HG03280 (cell line): ENCODE measurements around the gene IREB2.
A peak's percentile ranks its signal among the peaks of the same experiment; 100 is the strongest.

Source experiments
- ATAC-seq: cut with Tn5 transposase; IDR thresholded peaks from one replicate; pipeline ENCODE4 v1.9.1; 2021; ENCODE audit warnings: mild to moderate bottlenecking, moderate library complexity; ENCODE audit not compliant: unreplicated experiment

IREB2 gene

DNA sequence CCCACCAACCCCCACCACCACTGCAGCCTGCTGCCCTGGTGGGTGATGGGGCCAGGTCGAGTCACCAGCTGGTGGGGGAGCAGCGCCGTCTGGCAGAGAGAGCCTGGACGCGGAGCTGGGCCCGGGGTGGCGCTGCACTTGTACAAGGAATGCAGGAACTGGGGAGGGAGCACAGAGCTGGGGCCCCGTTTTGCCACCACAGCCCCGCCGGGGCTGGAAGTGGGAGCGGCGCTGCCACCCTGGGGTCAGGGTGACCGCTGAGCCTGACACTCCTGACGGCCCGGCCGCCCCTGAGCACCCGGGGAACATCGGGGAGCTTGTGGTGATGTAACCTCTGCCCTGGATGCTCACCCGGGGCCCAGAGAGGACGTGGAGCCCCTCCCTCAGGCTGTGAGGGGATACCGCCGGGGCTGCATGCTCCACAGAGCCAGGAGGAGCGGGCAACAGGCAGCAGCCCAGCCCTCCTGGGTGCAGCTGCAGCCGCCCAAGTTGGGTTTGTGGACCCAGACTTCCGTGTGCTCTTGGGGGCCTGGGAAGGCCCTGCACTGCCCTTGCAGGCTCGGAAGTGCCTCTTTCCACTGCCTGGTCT lies 32.6 kb upstream of the IREB2 start:
- no peak for ATAC-seq

DNA sequence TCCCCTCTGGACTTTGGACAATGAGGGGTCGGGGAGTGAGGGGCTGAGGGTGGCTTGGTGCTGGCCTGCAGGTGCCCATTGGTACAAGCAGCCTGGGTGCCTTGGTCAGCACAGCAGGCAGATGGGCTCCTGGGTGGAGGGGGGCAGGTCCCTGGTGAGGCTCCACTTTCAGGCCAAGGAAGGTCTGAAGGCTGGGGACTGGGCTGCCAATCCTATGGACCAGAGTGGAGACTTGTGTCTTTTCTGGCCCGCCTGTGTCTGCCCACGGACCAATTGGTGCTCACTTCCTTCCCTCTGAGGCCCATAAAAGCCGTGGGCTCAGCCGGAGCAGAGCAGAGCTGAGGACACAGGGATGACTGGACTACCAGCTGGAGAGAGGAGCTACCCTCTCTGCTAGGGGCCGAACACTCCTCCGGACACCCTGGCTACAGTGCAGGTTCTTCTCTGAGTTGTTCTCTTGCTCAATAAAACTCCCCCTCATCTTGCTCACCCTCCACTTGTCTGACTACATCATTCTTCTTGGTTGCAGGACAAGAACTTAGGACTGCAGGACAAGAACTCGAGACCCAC lies 31.9 kb upstream of the IREB2 start:
- no peak for ATAC-seq

DNA sequence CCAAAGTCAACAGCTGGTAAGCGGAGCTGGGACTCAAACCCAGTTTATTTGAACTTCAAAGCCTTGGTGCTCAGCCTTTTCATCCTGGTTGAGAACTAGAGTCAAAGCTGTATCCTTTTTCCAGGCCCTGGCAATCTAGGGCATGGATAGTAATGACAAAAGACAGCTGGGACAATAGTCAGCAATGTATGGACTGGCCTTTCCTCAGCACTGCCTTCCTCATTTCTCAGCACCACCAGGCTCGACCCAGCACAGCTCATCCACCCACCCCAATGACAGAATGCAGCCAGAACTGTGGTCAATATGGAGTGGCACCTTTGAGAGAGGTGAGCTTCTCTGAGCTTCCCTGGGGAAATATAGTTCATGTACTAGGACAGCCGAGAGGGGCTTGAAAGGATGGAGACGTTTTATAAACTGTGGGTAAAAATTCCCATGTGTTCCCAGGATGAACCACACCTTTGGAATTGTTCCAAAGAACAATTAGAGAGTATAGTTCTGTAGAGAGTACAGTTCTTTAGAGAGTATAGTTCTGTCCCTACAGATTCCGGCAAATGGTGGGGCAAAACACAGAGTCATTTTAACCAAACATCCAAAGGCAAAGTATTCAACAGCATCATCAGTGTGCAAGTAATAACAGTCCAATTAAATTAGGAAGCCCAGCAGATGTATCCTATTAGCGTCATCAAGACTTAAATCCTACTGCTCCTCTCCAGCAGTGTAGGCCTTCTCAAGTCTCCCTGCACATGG lies 30.2 kb upstream of the IREB2 start:
- ATAC-seq = no peak

DNA sequence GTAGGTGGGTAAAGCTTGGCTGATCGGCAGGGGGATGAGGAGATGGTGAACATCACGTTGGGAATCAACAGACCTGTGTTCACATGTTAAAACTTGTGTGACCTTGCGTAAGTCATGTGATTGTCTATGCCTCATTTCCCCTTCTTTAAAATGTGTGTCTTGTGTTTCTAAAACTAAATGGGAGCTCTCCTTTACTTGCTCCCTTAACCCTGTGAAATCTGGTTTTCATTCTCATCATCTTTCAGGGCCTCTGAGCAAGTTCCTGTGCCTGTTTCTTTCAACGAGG lies 29.7 kb upstream of the IREB2 start:
- ATAC-seq = no peak

DNA sequence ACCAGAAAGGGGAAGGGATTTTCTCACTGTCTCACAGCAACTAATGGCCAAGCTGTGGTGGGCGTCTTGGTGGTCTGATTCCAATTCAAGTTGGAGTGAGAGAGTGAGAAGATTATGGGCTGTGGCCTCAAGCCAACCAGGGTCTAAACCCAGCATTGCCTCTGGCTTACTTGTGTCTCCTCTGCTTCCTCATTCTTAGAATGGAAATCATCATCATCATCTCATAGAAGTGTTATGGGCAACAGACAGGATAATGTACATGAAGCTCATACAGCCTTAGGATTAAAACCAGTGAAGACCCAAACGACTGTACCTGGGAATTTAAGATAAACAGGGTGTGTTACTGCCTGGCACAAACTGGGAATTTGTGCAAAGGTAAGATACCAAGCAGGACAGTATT lies 29.1 kb upstream of the IREB2 start:
- ATAC-seq = no peak

DNA sequence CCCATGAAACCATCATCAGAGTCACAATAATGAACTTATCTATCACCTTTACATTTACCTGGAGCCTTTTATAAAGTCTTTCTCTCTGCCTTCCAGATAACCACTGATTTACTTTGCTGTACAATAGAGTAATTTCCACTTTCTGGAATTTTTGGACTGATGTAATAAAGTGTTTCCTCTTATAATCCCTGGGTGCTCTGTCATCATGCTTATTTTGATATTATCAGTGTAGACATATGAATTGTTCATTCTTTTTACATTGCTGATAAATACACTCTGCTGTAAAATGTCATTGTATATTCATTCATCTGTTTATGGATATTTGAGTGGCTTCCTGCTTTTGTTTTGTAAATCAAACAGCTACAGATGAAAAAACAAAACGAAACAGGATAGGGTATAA lies 27.0 kb upstream of the IREB2 start:
- ATAC-seq = no peak

DNA sequence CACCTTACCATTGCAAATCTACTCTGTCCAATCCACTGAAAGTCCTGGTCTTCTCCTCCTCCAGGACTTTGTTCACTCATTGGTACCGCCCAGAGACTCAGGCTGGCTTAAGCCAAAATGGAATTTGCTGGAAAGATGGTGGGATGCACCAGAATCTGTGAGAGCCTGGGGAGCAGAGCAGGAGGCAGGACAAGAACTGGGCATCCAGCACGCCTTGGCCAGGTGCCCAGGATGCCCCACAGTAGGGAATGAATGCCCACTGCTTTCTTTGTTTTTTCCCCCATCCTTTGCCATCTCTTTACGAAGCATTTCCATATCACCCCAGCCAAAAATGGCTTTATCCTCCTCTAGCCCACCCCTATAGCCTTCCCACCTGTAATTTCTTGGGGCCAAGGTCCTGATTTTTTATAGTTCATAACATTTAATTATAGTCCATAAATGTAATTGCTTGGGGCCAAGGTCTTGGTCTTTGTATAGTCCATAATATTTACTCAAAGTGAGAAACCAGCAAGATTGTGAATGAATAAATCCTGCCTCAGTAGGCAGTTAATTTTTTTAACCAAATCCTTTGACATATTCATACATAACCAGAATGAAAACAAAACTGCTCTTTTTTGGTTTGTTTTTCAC lies 23.3 kb upstream of the IREB2 start:
- ATAC-seq = no peak

DNA sequence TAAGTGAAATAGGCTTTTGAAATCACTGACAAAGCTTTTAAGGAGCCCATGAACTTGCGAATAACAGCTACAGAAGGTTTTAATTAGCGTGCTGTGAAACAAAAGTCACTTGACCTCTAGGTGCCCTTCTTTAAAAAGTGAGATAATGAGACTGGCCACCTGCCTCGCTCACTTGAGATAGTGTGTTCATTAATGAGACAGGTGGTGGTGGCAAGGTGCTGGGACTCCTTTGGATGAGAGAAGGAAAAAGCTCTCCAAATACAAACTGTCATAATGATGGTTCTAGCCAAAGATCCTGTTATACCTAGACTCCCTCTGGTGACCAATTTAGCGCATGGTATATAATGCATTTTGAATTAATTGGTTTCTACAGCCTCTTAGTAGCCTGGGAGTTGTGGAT lies 22.7 kb upstream of the IREB2 start:
- no peak for ATAC-seq

DNA sequence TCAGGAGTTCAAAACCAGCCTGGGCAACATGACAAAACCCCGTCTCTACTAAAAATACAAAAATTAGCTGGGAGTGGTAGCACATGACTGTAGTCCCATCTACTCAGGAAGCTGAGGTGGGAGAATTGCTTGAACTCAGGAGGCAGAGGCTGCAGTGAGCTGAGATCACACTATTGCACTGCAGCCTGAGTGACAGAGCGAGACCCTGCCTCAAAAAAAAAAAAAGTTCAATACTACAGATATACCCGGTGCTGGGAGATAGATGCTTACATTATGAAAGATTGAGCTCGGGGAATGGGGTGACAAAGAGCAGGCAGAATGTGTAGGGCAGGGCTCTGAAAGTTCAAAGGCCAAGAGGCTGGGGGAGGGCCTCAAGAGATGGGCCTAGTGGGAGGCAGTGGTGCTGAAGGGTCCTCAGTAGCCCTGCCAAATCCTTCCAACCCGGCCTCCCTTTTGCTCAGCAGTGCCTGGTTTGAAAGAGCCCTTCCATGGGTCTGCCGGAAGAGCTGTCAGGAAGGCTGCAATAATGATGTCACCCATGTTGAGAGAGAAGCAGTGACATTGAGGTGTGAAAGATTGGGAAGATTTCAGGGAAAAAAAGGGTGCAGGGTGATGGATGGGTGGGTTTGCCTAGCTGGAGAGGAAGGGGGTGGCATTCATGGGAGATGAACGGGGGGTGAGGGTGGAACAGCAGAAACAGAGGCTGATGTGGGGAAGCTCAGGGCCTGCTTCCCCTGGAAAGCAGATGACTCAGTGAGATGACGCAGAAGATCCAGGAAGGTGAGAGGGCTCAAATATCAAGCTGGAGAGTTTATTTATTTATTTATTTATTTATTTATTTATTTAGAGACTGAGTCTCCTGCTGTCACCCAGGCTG lies 20.0 kb upstream of the IREB2 start:
- ATAC-seq = no peak

DNA sequence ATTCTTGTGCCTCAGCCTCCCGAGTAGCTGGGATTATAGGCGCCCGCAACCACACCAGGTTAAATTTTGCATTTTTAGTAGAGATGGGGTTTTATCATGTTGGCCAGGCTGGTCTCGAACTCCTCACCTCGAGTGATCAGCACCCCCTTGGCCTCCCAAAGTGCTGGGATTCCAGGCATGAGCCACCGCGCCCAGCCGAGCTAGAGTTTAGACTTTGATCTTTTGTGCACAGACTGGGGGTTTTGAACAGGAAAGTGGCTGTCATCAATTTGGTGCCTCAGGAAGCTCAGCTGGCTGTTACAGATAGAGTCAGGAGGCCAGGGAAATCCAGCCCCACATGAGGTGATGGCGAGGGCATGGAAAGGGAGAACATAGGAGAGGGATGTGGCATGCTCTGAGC lies 19.3 kb upstream of the IREB2 start:
- no peak for ATAC-seq

DNA sequence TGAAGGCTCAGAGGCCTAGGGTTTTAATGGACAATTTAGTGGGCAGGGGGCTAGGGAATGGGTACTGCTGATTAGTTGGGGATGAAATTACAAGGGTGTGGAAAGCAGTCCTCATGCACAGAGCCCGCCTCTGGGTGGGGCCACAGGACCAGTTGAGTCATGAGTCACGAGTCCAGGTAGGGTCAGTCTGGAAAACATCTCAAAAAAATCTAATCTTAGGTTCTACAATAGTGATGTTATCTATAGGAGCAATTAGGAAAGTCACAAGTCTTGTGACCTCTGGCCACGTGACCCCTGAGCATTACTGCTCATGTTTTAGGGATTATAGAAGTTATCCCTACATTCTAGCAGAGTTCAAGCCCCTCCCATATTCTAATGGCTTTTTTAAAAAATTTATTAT lies 18.6 kb upstream of the IREB2 start:
- no peak for ATAC-seq

DNA sequence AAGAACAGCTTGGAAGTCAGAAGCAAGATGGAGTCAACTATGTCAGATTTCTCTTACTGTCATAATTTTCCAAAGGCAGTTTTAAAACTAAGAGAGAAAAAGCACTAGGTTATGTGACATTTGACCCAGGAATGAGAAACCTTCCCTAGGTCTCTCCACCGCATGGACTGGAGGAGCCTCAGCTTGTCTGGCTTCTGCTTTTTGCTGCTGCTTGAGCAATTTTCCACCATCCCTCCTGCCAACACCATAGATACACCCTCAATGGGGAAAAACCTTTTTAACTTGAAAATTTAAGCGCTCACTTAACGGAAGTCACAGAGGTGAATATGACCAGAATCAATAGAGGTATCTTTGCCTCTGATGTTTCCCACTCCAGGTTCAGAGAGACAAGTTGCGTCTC lies 17.8 kb upstream of the IREB2 start:
- no peak for ATAC-seq

DNA sequence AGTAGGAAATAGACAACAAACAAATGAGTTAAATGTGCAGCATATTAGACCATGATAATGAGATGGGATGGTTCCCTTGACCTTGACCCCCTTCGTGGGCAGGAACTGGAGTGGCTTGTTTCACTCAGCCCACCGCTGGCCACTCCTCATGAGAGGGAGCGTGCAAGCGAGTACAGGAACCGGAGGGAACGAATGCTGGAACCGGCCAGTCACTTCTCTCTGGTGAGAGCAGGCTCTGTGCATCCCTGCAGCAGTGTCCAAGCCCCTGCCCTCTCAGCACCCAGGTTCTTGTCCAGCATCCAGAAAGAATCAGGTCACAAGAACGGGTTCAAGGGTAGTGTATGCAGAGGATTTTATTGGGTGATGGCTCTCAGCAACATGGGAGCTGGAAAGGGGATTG lies 17.2 kb upstream of the IREB2 start:
- ATAC-seq = no peak

DNA sequence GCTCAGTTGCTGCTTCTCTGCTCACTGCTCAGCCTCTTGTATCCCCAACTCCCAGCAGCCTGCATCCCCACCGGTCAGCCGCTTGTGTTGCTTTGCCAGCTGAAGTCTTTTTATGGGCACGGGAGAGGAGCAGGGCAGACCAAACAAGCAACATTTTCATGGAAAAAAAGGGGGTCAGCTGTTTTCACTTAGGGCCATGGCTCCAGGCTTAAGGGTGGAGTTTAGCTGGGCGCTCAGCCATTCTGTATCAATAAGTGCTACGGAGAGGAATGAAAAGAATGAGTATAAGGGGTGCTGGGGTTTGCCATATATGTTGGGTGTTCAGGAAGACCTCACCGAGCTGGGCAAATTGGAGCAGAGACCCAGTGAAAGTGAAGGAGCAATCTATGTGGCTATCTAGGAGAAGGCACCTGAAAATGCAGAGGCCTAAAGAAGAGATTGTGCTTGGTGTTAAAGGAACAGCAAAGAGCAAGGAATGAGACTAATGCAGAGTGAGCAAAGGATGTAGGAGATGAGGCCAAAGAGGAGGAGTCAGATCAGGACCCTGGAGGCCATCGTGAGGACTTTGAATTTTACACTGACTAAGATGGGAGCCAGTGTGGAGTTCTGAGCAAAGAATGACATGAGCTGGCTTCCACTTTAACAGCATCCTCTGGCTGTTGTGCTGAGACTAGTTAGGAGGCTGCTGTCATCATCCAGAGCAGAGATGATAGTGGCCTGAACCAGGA lies 16.6 kb upstream of the IREB2 start:
- ATAC-seq = no peak

DNA sequence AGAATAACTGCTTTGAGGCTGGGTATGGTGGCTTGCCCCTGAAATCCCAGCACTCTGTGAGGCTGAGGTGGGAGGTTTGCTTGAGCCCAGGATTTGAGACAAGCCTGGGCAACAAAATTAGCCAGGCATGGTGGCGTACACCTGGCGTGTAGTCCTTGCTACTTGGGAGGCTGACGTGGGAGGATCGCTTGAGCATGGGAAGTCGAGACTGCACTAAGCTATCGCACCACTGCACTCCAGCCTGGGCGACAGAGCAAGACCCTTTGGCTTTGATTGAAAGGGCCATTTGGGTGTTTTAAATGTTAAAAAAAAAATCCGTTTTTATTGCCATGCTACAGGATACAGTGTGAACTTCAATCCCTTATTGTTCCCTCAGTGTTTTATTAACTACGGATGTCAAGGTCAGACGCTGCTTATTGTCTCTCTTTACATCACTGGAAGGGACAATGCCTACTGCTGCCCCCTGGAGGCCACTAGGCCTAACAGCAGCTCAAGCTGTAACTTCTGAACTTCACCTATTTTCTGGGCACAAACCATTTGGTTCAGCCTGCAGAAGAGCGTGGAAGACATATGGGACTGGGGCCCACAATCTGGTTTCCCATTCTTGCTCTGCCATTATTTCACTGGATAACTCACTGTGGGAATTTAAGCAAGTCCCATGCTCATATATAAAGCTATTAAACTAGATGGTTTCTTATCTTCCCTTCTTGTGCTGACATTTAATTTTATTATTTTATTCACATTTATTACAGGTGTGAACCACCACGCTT lies 15.3 kb upstream of the IREB2 start:
- peak; percentile 50 for ATAC-seq

DNA sequence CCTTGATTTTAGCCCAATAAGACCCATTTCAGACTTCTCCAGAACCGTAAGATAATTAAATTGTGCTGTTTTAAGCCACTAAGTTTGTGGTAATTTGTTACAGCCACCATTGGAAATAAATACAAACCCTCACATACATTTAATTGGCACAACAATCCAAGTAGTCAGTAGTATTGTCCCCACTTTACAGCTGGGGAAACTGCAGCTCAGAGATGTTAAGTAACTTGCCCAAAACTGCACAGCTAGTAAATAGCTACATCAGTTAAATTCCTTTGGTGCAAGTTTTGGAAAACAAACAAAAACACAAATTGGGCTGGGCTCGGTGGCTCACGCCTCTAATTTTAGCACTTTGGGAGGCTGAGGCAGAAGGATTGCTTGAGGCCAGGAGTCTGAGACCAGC lies 13.3 kb upstream of the IREB2 start:
- ATAC-seq = no peak

DNA sequence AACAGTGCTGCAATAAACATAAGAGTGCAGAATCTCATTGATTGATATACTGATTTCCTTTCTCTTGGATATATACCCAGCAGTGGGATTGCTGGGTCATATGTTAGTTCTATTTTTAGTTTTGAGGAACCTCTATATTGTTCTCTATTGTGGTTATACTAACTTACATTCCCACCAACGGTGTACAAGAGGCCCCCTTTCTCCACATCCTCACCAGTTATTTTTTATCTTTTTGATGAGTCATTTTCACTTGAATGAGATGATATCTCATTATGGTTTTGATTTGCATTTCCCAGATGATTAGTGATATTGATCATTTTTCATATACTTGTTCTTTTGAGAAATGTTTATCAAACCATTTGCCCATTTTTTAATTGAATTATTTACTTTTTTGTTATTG lies 12.4 kb upstream of the IREB2 start:
- no peak for ATAC-seq

DNA sequence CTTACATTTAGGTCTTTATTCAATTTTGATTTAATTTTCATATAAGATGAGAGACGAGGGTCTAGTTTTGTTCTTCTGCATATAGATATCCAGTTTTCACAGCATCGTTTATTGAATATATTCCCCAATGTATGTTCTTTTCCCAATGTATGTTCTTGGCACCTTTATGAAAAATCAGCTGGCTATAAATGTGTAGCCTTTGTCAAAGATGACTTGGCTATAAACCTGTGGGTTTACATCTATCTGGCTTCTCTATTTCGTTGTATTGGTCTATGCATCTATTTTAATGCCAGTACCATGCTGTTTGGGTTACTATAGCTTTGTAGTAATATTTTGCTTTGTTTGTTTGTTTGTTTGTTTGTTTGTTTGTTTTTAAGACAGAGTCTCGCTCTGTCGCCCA lies 11.7 kb upstream of the IREB2 start:
- ATAC-seq = no peak

DNA sequence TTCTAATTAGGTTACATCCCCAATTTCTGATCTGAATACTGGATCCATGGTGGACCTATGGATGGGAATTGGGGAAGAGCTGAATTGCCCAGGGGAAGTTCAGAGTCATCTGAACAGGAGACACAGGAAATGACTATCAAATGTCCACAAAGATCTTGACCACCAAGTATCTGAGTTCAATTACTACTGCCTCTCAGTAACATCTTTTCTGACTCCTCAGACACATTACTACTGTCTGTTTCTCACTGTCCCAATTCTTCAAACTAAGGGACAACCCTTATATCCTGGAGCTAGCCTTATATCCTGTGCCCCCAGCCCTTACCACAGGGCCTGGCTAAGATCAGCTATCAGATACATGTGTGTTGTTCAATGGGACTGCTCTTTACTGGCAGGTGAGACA lies 10.1 kb upstream of the IREB2 start:
- ATAC-seq = no peak

DNA sequence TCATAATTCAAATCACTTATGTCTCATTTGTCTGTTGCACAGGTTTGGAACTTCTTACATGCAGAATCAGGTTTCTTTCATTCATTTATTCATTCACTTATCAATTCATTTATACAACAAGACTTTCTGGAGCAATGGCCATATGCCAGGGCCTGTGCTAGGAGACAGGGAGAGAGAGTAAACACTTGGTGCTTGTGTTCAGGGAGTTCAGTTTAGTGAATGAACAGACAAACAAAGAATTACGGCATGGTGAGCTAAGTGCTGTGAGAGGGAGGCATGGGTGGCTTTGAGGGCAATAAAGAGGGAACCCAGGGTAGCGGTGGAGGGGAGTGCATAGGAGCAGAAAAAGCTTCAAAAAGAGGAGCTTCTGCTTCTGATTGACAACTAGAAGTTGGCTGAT lies 8.5 kb upstream of the IREB2 start:
- ATAC-seq = no peak
